ENCODE data around the gene GUCA1C.

DNA sequence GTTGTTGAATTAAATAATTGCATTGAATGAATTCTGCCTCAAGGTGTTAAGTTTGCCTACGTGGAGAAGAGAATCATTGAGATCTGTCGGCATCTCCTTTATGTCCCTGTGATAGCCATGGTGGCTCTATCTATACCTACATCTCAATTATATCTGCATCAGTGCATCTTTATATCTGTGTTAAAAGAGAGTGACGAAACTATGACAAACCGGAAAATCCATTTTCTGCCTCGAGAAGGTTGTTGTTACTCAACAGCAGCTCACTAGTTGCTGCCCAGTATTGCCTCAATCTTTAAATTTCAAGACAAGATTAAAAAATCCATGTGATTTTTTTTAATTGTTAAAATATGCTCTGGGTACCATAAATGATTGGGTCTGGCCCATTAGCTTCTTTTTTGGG, 58.7 kb downstream of the GUCA1C start:
- no peak for TF ChIP-seq BHLHE40 (IDR thresholded peaks at IDR 0.05; ENCODE audit: borderline replicate concordance)
- no peak for TF ChIP-seq FOXM1 (IDR thresholded peaks at IDR 0.05; ENCODE audit: borderline replicate concordance)
- TF ChIP-seq ARNT (IDR thresholded peaks at IDR 0.05) = no peak
- TF ChIP-seq TARDBP (IDR thresholded peaks at IDR 0.05) = no peak
- TF ChIP-seq SP1 (IDR thresholded peaks at IDR 0.05) = no peak
- TF ChIP-seq ELF4 (IDR thresholded peaks at IDR 0.05) = no peak
- no peak for TF ChIP-seq L3MBTL2 (conservative IDR thresholded peaks at IDR 0.05)

Measured in HEK293T (cell line).